Gastroesophageal sphincter (tissue), 3 donors: ENCODE measurements around the gene DBT.

Experiments
- EP300 ChIP-seq: sonication (generic); formaldehyde crosslinking; IDR thresholded peaks from one replicate; pipeline ENCODE4 v1.6.1; 2017; ENCODE audit warnings: antibody characterized with exemption, mild to moderate bottlenecking
- POLR2A ChIP-seq, 2 donors: fragments of 450-650 bp; IDR thresholded peaks; one replicate each; pipeline ENCODE4 v1.6.1; 2017; ENCODE audit warnings: antibody characterized with exemption in 2 of 2, mild to moderate bottlenecking in 2 of 2, moderate library complexity in 1 of 2
- POLR2AphosphoS5 ChIP-seq: sonication (generic); formaldehyde crosslinking; IDR thresholded peaks from one replicate; pipeline ENCODE4 v1.6.1; 2017; ENCODE audit warnings: antibody characterized with exemption
- TF ChIP-seq, protein P1 (sequence below), 4 experiments: fragments of 200-600 bp in 2 of 4; fragments of 450-650 bp in 2 of 4; sonication (generic) in 1 of 4; IDR thresholded peaks; one replicate each; pipeline ENCODE4 v1.5.1; 2017 to 2019; ENCODE audit warnings: antibody characterized with exemption in 4 of 4, mild to moderate bottlenecking in 2 of 4, moderate library complexity in 2 of 4

DNA sequence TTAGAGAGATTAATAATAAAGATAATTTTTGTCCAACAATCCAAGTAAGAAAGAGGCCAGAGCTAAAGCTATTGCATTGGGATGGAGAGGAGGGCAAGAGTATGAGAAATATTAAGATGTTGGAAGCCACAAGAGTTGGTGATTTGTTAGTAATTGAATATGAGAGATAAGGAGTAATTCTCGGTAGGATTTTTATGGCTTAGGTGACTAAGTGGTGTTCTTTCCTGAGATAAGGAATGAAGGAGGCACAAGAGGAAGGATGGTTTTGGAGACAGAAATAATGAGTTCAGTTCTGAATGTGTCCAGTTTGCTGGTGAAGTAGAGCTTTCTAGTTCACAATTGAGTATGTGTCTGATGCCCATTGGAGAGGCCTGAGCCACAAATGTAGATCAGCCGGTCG lies 107.3 kb downstream of the DBT start:
- TF ChIP-seq, protein P1, sequence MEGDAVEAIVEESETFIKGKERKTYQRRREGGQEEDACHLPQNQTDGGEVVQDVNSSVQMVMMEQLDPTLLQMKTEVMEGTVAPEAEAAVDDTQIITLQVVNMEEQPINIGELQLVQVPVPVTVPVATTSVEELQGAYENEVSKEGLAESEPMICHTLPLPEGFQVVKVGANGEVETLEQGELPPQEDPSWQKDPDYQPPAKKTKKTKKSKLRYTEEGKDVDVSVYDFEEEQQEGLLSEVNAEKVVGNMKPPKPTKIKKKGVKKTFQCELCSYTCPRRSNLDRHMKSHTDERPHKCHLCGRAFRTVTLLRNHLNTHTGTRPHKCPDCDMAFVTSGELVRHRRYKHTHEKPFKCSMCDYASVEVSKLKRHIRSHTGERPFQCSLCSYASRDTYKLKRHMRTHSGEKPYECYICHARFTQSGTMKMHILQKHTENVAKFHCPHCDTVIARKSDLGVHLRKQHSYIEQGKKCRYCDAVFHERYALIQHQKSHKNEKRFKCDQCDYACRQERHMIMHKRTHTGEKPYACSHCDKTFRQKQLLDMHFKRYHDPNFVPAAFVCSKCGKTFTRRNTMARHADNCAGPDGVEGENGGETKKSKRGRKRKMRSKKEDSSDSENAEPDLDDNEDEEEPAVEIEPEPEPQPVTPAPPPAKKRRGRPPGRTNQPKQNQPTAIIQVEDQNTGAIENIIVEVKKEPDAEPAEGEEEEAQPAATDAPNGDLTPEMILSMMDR (IDR thresholded peaks at IDR 0.05): no peak
- TF ChIP-seq POLR2A (IDR thresholded peaks at IDR 0.05) (no peak), POLR2AphosphoS5 (no peak), EP300 (no peak)
